H1 (cell line): ENCODE data around the gene RTP1. TPM values are rescaled to one million over a fixed set of nuclear protein-coding genes. Genes with fewer than 3 reads are reported as not detected.

Source experiments
- EZH2 ChIP-seq: fragments of 200-600 bp; sonication (generic); IDR thresholded peaks from 2 replicates; pipeline ENCODE4 v1.7.1; 2012; ENCODE audit warnings: low read depth, mild to moderate bottlenecking, moderate library complexity, low read length, inconsistent platforms; ENCODE audit not compliant: severe bottlenecking
- polyA plus RNA-seq, 7 experiments: library from polyadenylated mRNA; depleted of rRNA in 3 of 7; stranded (reverse) in 5 of 7; unstranded in 2 of 7; fragments of >200 nt in 5 of 7; fragments of 200-250 nt in 2 of 7; gene quantifications; 1 replicate in 5 of 7; 2 replicates in 1 of 7; 4 replicates in 1 of 7; pipeline versions ENCODE4 v1.2.1 to v1.2.3, GENCODE V29; 2011 to 2013; ENCODE audit warnings: missing spikeins in 2 of 7, mixed read lengths in 2 of 7
- total RNA-seq: library from RNA; stranded (reverse); fragmentation: NEBNext Ultra II Directional; extraction: Animal tissue kit (Norgen Biotek cat#: 25700); gene quantifications from 2 replicates; pipeline ENCODE4 v1.2.1, GENCODE V29; 2021
- TF ChIP-seq, protein P1 (sequence below): fragments of 300-600 bp; sonication (generic); IDR thresholded peaks from 2 replicates; pipeline ENCODE4 v1.7.1; 2012; ENCODE audit warnings: low read length, moderate library complexity, mild to moderate bottlenecking, inconsistent platforms; ENCODE audit not compliant: insufficient replicate concordance

RTP1 gene
- total and polyA plus RNA-seq, 2 of the 8 experiments (the other 6 are each of a cell fraction or from before 2014, with no cell fraction given): 2.9 to 3.0 TPM

GRCh38 chr3:187181454-187182170, 15.7 kb upstream of the RTP1 start (continued):
- TF ChIP-seq, protein P1, sequence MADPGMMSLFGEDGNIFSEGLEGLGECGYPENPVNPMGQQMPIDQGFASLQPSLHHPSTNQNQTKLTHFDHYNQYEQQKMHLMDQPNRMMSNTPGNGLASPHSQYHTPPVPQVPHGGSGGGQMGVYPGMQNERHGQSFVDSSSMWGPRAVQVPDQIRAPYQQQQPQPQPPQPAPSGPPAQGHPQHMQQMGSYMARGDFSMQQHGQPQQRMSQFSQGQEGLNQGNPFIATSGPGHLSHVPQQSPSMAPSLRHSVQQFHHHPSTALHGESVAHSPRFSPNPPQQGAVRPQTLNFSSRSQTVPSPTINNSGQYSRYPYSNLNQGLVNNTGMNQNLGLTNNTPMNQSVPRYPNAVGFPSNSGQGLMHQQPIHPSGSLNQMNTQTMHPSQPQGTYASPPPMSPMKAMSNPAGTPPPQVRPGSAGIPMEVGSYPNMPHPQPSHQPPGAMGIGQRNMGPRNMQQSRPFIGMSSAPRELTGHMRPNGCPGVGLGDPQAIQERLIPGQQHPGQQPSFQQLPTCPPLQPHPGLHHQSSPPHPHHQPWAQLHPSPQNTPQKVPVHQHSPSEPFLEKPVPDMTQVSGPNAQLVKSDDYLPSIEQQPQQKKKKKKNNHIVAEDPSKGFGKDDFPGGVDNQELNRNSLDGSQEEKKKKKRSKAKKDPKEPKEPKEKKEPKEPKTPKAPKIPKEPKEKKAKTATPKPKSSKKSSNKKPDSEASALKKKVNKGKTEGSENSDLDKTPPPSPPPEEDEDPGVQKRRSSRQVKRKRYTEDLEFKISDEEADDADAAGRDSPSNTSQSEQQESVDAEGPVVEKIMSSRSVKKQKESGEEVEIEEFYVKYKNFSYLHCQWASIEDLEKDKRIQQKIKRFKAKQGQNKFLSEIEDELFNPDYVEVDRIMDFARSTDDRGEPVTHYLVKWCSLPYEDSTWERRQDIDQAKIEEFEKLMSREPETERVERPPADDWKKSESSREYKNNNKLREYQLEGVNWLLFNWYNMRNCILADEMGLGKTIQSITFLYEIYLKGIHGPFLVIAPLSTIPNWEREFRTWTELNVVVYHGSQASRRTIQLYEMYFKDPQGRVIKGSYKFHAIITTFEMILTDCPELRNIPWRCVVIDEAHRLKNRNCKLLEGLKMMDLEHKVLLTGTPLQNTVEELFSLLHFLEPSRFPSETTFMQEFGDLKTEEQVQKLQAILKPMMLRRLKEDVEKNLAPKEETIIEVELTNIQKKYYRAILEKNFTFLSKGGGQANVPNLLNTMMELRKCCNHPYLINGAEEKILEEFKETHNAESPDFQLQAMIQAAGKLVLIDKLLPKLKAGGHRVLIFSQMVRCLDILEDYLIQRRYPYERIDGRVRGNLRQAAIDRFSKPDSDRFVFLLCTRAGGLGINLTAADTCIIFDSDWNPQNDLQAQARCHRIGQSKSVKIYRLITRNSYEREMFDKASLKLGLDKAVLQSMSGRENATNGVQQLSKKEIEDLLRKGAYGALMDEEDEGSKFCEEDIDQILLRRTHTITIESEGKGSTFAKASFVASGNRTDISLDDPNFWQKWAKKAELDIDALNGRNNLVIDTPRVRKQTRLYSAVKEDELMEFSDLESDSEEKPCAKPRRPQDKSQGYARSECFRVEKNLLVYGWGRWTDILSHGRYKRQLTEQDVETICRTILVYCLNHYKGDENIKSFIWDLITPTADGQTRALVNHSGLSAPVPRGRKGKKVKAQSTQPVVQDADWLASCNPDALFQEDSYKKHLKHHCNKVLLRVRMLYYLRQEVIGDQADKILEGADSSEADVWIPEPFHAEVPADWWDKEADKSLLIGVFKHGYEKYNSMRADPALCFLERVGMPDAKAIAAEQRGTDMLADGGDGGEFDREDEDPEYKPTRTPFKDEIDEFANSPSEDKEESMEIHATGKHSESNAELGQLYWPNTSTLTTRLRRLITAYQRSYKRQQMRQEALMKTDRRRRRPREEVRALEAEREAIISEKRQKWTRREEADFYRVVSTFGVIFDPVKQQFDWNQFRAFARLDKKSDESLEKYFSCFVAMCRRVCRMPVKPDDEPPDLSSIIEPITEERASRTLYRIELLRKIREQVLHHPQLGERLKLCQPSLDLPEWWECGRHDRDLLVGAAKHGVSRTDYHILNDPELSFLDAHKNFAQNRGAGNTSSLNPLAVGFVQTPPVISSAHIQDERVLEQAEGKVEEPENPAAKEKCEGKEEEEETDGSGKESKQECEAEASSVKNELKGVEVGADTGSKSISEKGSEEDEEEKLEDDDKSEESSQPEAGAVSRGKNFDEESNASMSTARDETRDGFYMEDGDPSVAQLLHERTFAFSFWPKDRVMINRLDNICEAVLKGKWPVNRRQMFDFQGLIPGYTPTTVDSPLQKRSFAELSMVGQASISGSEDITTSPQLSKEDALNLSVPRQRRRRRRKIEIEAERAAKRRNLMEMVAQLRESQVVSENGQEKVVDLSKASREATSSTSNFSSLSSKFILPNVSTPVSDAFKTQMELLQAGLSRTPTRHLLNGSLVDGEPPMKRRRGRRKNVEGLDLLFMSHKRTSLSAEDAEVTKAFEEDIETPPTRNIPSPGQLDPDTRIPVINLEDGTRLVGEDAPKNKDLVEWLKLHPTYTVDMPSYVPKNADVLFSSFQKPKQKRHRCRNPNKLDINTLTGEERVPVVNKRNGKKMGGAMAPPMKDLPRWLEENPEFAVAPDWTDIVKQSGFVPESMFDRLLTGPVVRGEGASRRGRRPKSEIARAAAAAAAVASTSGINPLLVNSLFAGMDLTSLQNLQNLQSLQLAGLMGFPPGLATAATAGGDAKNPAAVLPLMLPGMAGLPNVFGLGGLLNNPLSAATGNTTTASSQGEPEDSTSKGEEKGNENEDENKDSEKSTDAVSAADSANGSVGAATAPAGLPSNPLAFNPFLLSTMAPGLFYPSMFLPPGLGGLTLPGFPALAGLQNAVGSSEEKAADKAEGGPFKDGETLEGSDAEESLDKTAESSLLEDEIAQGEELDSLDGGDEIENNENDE: no peak
- TF ChIP-seq EZH2: no peak
